ENCODE results near the gene VKORC1. TPM values are rescaled to one million over a fixed set of nuclear protein-coding genes. Genes with fewer than 3 reads are reported as not detected.

VKORC1 gene
- total and polyA plus RNA-seq, 2 experiments from 2014 or later, result 89.6 to 100 TPM

DNA sequence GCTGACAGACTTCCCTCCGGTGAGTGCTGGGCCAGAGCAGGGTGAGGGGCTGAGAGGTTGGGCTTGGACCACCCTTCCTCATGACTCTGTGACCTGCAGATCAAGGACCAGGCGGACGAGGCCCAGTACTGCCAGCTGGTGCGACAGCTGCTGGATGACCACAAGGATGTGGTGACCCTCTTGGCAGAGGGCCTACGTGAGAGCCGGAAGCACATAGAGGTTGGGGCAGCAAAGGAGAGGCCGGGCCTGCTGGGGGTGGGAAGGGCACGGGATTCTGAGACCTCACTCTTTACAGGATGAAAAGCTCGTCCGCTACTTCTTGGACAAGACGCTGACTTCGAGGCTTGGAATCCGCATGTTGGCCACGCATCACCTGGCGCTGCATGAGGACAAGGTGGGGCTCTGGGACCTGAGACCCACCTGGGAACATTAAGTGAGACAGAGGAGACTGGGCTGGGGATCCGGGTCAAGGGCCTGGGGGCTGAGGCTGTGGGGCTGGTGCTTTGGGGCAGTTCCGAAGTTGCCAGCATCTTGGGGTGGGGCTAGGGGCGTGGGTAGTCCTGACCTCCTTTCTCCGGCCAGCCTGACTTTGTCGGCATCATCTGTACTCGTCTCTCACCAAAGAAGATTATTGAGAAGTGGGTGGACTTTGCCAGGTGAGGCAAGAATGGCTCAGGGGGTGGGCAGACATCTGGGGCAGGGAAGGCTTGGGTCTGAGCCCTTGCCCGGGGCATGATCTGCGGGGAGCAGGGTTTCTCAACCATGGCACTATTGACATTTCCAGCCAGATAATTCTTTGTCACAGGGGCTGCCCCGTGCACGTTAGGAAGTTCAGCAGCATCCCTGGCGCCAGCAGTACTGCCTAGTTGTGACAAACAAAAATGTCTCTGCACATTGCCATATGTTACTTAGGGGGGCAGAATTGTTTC is 15.8 kb upstream of the VKORC1 start:
- no peak overlapping the region for H3K27ac Mint-ChIP-seq

More for the DNA sequence above, 15.8 kb upstream of the VKORC1 start:
- Mint-ChIP-seq H3K9me3 (peaks cover 4% of the 10 kb centered on the region), H3K4me3 (peak overlapping the region; percentile 8; the same call in 1 of the 3 replicates), H3K36me3 (ENCODE audit: low read depth) (peaks cover 26% of the 10 kb centered on the region), H3K4me1 (peaks cover 9% of the 10 kb centered on the region; the same call in 1 of the 3 replicates), H3K27me3 (ENCODE audit: insufficient read depth, low read depth, poor library complexity) (peaks cover 18% of the 10 kb centered on the region)
- no peaks in the 10 kb centered on the region for H3K27me3 ChIP-seq (ENCODE audit: insufficient read depth)
- H3F3A ChIP-seq (replicated peaks; ENCODE audit: low read depth), result peaks cover 15% of the 10 kb centered on the region; the same call in 1 of the 2 replicates
- H3K36me3 ChIP-seq (ENCODE audit: insufficient read depth), result no peaks in the 10 kb centered on the region
- no peak for DNase-seq (ENCODE audit: low spot score)
- peaks cover 6% of the 10 kb centered on the region; the same call in 1 of the 2 replicates for H3K4me1 ChIP-seq (ENCODE audit: insufficient read depth)
- ATAC-seq, result no peak
- H4K20me1 ChIP-seq (replicated peaks; ENCODE audit: insufficient read depth), result peaks cover 7% of the 10 kb centered on the region
- H3K79me2 ChIP-seq (replicated peaks; ENCODE audit: insufficient read depth), result no peaks in the 10 kb centered on the region
- H3K9me2 ChIP-seq (ENCODE audit: insufficient read depth), result no peaks in the 10 kb centered on the region
- no peak overlapping the region for H2AFZ ChIP-seq
- no peak overlapping the region for H3K4me2 ChIP-seq
- TF ChIP-seq, protein P1, sequence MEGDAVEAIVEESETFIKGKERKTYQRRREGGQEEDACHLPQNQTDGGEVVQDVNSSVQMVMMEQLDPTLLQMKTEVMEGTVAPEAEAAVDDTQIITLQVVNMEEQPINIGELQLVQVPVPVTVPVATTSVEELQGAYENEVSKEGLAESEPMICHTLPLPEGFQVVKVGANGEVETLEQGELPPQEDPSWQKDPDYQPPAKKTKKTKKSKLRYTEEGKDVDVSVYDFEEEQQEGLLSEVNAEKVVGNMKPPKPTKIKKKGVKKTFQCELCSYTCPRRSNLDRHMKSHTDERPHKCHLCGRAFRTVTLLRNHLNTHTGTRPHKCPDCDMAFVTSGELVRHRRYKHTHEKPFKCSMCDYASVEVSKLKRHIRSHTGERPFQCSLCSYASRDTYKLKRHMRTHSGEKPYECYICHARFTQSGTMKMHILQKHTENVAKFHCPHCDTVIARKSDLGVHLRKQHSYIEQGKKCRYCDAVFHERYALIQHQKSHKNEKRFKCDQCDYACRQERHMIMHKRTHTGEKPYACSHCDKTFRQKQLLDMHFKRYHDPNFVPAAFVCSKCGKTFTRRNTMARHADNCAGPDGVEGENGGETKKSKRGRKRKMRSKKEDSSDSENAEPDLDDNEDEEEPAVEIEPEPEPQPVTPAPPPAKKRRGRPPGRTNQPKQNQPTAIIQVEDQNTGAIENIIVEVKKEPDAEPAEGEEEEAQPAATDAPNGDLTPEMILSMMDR (conservative IDR thresholded peaks at IDR 0.05; ENCODE audit: low read depth in 2 of 2), result no peak
- TF ChIP-seq ETS1 (IDR thresholded peaks at IDR 0.05) (no peak), POLR2AphosphoS5 (IDR thresholded peaks at IDR 0.05; ENCODE audit: low read depth) (no peak), EZH2phosphoT487 (IDR thresholded peaks at IDR 0.05; ENCODE audit: unreplicated experiment) (no peak), ZNF331 (CRISPR knock-in tag; IDR thresholded peaks at IDR 0.05; ENCODE audit: low read depth) (no peak), NANOG (IDR thresholded peaks at IDR 0.05; ENCODE audit: borderline replicate concordance) (no peak), JUNB (IDR thresholded peaks at IDR 0.05; ENCODE audit: unreplicated experiment) (no peak), STAT1 (IDR thresholded peaks at IDR 0.05; ENCODE audit: unreplicated experiment) (no peak), CREB1 (CRISPR knock-in tag; IDR thresholded peaks at IDR 0.05; ENCODE audit: low read depth) (no peak), ZNF114 (CRISPR knock-in tag; IDR thresholded peaks at IDR 0.05) (no peak), EZH2 (IDR thresholded peaks at IDR 0.05; ENCODE audit: low read depth, unreplicated experiment) (no peak), ZNF462 (CRISPR knock-in tag; IDR thresholded peaks at IDR 0.05) (no peak)
- TF ChIP-seq, protein P2, sequence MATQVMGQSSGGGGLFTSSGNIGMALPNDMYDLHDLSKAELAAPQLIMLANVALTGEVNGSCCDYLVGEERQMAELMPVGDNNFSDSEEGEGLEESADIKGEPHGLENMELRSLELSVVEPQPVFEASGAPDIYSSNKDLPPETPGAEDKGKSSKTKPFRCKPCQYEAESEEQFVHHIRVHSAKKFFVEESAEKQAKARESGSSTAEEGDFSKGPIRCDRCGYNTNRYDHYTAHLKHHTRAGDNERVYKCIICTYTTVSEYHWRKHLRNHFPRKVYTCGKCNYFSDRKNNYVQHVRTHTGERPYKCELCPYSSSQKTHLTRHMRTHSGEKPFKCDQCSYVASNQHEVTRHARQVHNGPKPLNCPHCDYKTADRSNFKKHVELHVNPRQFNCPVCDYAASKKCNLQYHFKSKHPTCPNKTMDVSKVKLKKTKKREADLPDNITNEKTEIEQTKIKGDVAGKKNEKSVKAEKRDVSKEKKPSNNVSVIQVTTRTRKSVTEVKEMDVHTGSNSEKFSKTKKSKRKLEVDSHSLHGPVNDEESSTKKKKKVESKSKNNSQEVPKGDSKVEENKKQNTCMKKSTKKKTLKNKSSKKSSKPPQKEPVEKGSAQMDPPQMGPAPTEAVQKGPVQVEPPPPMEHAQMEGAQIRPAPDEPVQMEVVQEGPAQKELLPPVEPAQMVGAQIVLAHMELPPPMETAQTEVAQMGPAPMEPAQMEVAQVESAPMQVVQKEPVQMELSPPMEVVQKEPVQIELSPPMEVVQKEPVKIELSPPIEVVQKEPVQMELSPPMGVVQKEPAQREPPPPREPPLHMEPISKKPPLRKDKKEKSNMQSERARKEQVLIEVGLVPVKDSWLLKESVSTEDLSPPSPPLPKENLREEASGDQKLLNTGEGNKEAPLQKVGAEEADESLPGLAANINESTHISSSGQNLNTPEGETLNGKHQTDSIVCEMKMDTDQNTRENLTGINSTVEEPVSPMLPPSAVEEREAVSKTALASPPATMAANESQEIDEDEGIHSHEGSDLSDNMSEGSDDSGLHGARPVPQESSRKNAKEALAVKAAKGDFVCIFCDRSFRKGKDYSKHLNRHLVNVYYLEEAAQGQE (IDR thresholded peaks at IDR 0.05; ENCODE audit: unreplicated experiment), result no peak
- H3K4me3 ChIP-seq, result no peak overlapping the region
- H3K27ac ChIP-seq (ENCODE audit: low read depth), result no peak overlapping the region

Data from GM23338 (cell line).